ENCODE data around the gene PRRG2.

DNA sequence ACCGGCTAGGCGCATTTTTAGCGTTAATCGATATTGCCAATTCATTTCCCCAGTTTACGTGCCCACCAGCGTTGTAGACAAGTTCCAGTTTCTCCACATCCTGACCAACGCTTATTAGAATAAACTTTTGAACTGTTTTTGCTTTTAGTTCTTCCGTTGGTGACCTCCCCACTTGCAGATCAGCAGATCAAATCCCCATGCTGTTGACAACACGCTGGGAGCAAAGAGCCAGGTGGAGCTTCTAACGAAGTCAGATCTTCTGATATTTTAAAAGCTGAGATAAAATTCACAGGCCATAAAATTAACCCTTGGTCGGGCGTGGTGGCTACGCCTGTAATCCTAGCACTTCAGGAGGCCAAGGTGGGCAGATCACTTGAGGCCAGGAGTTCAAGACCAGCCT, 32.1 kb upstream of the PRRG2 start:
- TF ChIP-seq EZH2 (IDR thresholded peaks at IDR 0.05; ENCODE audit: borderline replicate concordance, low read depth, low read length, severe bottlenecking) = no peak
- TF ChIP-seq, protein P1, sequence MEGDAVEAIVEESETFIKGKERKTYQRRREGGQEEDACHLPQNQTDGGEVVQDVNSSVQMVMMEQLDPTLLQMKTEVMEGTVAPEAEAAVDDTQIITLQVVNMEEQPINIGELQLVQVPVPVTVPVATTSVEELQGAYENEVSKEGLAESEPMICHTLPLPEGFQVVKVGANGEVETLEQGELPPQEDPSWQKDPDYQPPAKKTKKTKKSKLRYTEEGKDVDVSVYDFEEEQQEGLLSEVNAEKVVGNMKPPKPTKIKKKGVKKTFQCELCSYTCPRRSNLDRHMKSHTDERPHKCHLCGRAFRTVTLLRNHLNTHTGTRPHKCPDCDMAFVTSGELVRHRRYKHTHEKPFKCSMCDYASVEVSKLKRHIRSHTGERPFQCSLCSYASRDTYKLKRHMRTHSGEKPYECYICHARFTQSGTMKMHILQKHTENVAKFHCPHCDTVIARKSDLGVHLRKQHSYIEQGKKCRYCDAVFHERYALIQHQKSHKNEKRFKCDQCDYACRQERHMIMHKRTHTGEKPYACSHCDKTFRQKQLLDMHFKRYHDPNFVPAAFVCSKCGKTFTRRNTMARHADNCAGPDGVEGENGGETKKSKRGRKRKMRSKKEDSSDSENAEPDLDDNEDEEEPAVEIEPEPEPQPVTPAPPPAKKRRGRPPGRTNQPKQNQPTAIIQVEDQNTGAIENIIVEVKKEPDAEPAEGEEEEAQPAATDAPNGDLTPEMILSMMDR (IDR thresholded peaks at IDR 0.05; ENCODE audit: borderline replicate concordance, extremely low read depth, low read length, poor library complexity, severe bottlenecking) = no peak

Data from DND-41 (cell line).